Measurements from ENCODE around the gene KAZN. TPM values are rescaled to one million over a fixed set of nuclear protein-coding genes. Genes with fewer than 3 reads are reported as not detected.

Gene KAZN
- total and polyA plus RNA-seq, 4 experiments from 2014 or later = 0.08 to 0.47 TPM; not detected in 2

GRCh38 chr1:14955976-14956375 lies 357.5 kb downstream of the KAZN start:
- Mint-ChIP-seq H3K36me3 (no peaks in the 10 kb centered on the region), H3K4me3 (no peak overlapping the region), H3K4me1 (no peaks in the 10 kb centered on the region), H3K27me3 (peaks cover 0 to 5% of the 10 kb centered on the region in 2 donors), H3K9me3 (peaks cover 0 to 2% (median 0%) of the 10 kb centered on the region in 8 donors), H3K27ac (no peak overlapping the region)
- no peak overlapping the region for H3K4me3 ChIP-seq (ENCODE audit: low read length in 2 of 2)
- intact Hi-C loops (cut with micrococcal nuclease) = no loop called here
- ChIA-PET CTCF (ENCODE audit: partially characterized antibody) (no interaction called here), POLR2A (ENCODE audit: partially characterized antibody) (no interaction called here)
- no peaks in the 10 kb centered on the region for H3K36me3 ChIP-seq (ENCODE audit: insufficient read depth, low read length)
- no peak overlapping the region for H3K27ac ChIP-seq (ENCODE audit: low read depth, low read length)
- H3K4me1 ChIP-seq (ENCODE audit: insufficient read depth, low read length) = no peaks in the 10 kb centered on the region
- no peaks in the 10 kb centered on the region for H3K9me3 ChIP-seq (ENCODE audit: control insufficient read depth in 1 of 2, low read length in 2 of 2)
- no peak for DNase-seq
- no peaks in the 10 kb centered on the region for H3K27me3 ChIP-seq (ENCODE audit: insufficient read depth, low read length)

DNA sequence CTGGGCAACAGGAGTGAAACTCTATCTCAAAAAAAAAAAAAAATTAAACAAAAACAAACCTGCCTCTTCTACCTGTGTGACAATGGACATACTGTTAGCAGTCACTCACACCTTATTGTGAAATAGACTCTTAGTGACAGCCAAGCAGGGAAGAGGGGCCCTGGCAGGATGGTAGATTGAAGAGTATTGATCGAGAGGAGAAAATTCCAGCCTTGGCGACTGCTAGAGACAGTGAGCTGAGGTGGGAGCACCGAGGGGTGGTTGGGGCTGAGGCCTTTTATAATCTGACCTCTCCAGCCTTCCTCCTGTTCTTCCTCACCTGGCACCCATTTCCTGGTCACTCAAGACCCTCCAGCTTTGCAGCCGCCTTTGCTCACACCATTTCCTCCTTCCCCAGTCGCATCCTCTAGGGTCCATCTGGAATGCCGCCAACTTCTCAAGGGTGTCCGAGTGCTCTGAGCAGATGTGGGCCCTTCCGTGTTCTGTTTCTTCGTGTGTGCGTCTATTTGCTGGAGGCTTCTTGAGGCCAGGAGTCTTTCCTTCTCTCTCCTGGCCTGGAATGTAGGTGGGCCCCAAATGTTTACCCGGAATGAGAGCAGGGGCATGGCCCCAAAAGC lies 358.2 kb downstream of the KAZN start:
- Mint-ChIP-seq H3K36me3 (no peaks in the 10 kb centered on the region), H3K4me3 (no peak overlapping the region), H3K9me3 (peaks cover 0 to 2% (median 0%) of the 10 kb centered on the region in 8 donors), H3K27me3 (peaks cover 0 to 5% of the 10 kb centered on the region in 2 donors), H3K27ac (no peak overlapping the region), H3K4me1 (no peaks in the 10 kb centered on the region)
- Histone ChIP-seq H3K36me3 (ENCODE audit: insufficient read depth, low read length) (no peaks in the 10 kb centered on the region), H3K27me3 (ENCODE audit: insufficient read depth, low read length) (no peaks in the 10 kb centered on the region), H3K27ac (ENCODE audit: low read depth, low read length) (no peak overlapping the region), H3K4me3 (ENCODE audit: low read length in 2 of 2) (no peak overlapping the region), H3K4me1 (ENCODE audit: insufficient read depth, low read length) (no peaks in the 10 kb centered on the region), H3K9me3 (ENCODE audit: control insufficient read depth in 1 of 2, low read length in 2 of 2) (no peaks in the 10 kb centered on the region)
- intact Hi-C loops (cut with micrococcal nuclease) = no loop called here
- POLR2A ChIA-PET (ENCODE audit: partially characterized antibody) = no interaction called here
- no peak for DNase-seq
- CTCF ChIA-PET (ENCODE audit: partially characterized antibody) = no interaction called here

GRCh38 chr1:14957375-14958098 lies 359.1 kb downstream of the KAZN start:
- Histone ChIP-seq H3K27me3 (ENCODE audit: insufficient read depth, low read length) (no peaks in the 10 kb centered on the region), H3K9me3 (ENCODE audit: control insufficient read depth in 1 of 2, low read length in 2 of 2) (no peaks in the 10 kb centered on the region), H3K27ac (ENCODE audit: low read depth, low read length) (no peak overlapping the region), H3K4me1 (ENCODE audit: insufficient read depth, low read length) (no peaks in the 10 kb centered on the region), H3K4me3 (ENCODE audit: low read length in 2 of 2) (no peak overlapping the region), H3K36me3 (ENCODE audit: insufficient read depth, low read length) (no peaks in the 10 kb centered on the region)
- Mint-ChIP-seq H3K4me3 (no peak overlapping the region), H3K27me3 (peaks cover 0 to 2% of the 10 kb centered on the region in 2 donors), H3K4me1 (no peaks in the 10 kb centered on the region), H3K27ac (no peak overlapping the region), H3K9me3 (peaks cover 0 to 2% (median 0%) of the 10 kb centered on the region in 8 donors), H3K36me3 (no peaks in the 10 kb centered on the region)
- CTCF ChIA-PET (ENCODE audit: partially characterized antibody) = no interaction called here
- intact Hi-C loops (cut with micrococcal nuclease) = no loop called here
- no peak for DNase-seq
- POLR2A ChIA-PET (ENCODE audit: partially characterized antibody) = no interaction called here

- no peaks in the 10 kb centered on the region for H3K9me3 ChIP-seq (ENCODE audit: control insufficient read depth in 1 of 2, low read length in 2 of 2)
- intact Hi-C loops (cut with micrococcal nuclease) = no loop called here
- H3K27me3 Mint-ChIP-seq = no peaks in the 10 kb centered on the region
- H3K27ac ChIP-seq (ENCODE audit: low read depth, low read length) = no peak overlapping the region
- H3K36me3 Mint-ChIP-seq = no peaks in the 10 kb centered on the region
- no peaks in the 10 kb centered on the region for H3K36me3 ChIP-seq (ENCODE audit: insufficient read depth, low read length)
- DNase-seq = no peak
- H3K27me3 ChIP-seq (ENCODE audit: insufficient read depth, low read length) = no peaks in the 10 kb centered on the region
- CTCF ChIA-PET (ENCODE audit: partially characterized antibody) = no interaction called here
- H3K9me3 Mint-ChIP-seq = peaks cover 0 to 2% (median 0%) of the 10 kb centered on the region in 8 donors
- POLR2A ChIA-PET (ENCODE audit: partially characterized antibody) = no interaction called here
- no peaks in the 10 kb centered on the region for H3K4me1 ChIP-seq (ENCODE audit: insufficient read depth, low read length)
- no peak overlapping the region for H3K27ac Mint-ChIP-seq
- no peaks in the 10 kb centered on the region for H3K4me1 Mint-ChIP-seq
- H3K4me3 Mint-ChIP-seq = no peak overlapping the region
- no peak overlapping the region for H3K4me3 ChIP-seq (ENCODE audit: low read length in 2 of 2)
These were observed 360.0 kb downstream of the KAZN start for GRCh38 chr1:14958249-14959058.

- CTCF ChIA-PET (ENCODE audit: partially characterized antibody) = no interaction called here
- no peak overlapping the region for H3K27ac Mint-ChIP-seq
These were observed 360.7 kb downstream of the KAZN start for GRCh38 chr1:14959059-14959694.

DNA sequence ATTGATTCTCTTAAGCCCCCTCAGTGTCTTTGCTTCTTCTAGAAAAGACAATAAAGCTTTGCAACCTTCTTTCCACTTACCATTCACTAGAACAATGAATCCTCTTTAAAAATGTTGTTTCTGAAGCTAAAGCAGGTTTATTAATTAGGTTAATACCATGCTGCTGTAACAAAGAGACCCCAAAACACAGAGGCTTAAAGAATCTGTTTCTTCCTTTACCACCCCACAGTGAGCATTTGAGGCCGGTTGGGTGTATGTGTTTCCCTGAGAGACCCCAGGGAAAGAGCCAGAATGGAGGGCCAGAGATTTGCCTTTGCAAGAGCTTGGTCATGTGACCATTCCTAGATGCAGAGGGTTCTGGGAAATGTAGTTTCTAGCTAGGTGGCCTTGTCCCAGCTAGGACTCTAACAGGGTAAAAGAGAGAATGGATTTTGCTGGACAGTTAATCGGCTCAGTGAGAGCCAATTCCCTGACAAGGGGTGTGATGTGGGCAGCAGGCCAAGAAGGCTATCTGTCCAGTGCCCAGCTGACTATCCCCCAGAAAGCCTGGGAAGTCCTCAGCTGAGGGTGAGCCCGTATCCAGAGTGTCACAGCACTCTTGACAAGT lies 363.3 kb downstream of the KAZN start:
- no peak for DNase-seq
- Mint-ChIP-seq H3K27me3 (no peaks in the 10 kb centered on the region), H3K9me3 (peaks cover 0 to 4% (median 0%) of the 10 kb centered on the region in 8 donors), H3K4me3 (no peak overlapping the region), H3K27ac (no peak overlapping the region), H3K36me3 (no peaks in the 10 kb centered on the region), H3K4me1 (no peaks in the 10 kb centered on the region)
- Histone ChIP-seq H3K36me3 (ENCODE audit: insufficient read depth, low read length) (no peaks in the 10 kb centered on the region), H3K4me1 (ENCODE audit: insufficient read depth, low read length) (no peaks in the 10 kb centered on the region), H3K9me3 (ENCODE audit: control insufficient read depth in 1 of 2, low read length in 2 of 2) (no peaks in the 10 kb centered on the region), H3K4me3 (ENCODE audit: low read length in 2 of 2) (no peak overlapping the region), H3K27ac (ENCODE audit: low read depth, low read length) (no peak overlapping the region), H3K27me3 (ENCODE audit: insufficient read depth, low read length) (no peaks in the 10 kb centered on the region)
- intact Hi-C loops (cut with micrococcal nuclease) = no loop called here
- ChIA-PET POLR2A (ENCODE audit: partially characterized antibody) (no interaction called here), CTCF (ENCODE audit: partially characterized antibody) (no interaction called here)

More at GRCh38 chr1:14959059-14959694, 360.7 kb downstream of the KAZN start:
- no peak overlapping the region for H3K4me3 ChIP-seq (ENCODE audit: low read length in 2 of 2)
- POLR2A ChIA-PET (ENCODE audit: partially characterized antibody) = no interaction called here
- Mint-ChIP-seq H3K27me3 (no peaks in the 10 kb centered on the region), H3K4me1 (no peaks in the 10 kb centered on the region), H3K36me3 (no peaks in the 10 kb centered on the region), H3K4me3 (no peak overlapping the region), H3K9me3 (peaks cover 0 to 4% (median 0%) of the 10 kb centered on the region in 8 donors)
- no peaks in the 10 kb centered on the region for H3K36me3 ChIP-seq (ENCODE audit: insufficient read depth, low read length)
- no peak for DNase-seq
- H3K27ac ChIP-seq (ENCODE audit: low read depth, low read length) = no peak overlapping the region
- H3K27me3 ChIP-seq (ENCODE audit: insufficient read depth, low read length) = no peaks in the 10 kb centered on the region
- intact Hi-C loops (cut with micrococcal nuclease) = no loop called here
- H3K9me3 ChIP-seq (ENCODE audit: control insufficient read depth in 1 of 2, low read length in 2 of 2) = no peaks in the 10 kb centered on the region
- H3K4me1 ChIP-seq (ENCODE audit: insufficient read depth, low read length) = no peaks in the 10 kb centered on the region

- Mint-ChIP-seq H3K27me3 (peaks cover 0 to 1% of the 10 kb centered on the region in 2 donors), H3K4me3 (no peak overlapping the region), H3K9me3 (peaks cover 0 to 4% (median 0%) of the 10 kb centered on the region in 8 donors), H3K36me3 (no peaks in the 10 kb centered on the region), H3K4me1 (no peaks in the 10 kb centered on the region), H3K27ac (no peak overlapping the region)
- intact Hi-C loops (cut with micrococcal nuclease) = no loop called here
- DNase-seq = no peak
- POLR2A ChIA-PET (ENCODE audit: partially characterized antibody) = no interaction called here
- no peaks in the 10 kb centered on the region for H3K9me3 ChIP-seq (ENCODE audit: control insufficient read depth in 1 of 2, low read length in 2 of 2)
- H3K36me3 ChIP-seq (ENCODE audit: insufficient read depth, low read length) = no peaks in the 10 kb centered on the region
- no peaks in the 10 kb centered on the region for H3K4me1 ChIP-seq (ENCODE audit: insufficient read depth, low read length)
- H3K27me3 ChIP-seq (ENCODE audit: insufficient read depth, low read length) = no peaks in the 10 kb centered on the region
- H3K27ac ChIP-seq (ENCODE audit: low read depth, low read length) = no peak overlapping the region
- CTCF ChIA-PET (ENCODE audit: partially characterized antibody) = no interaction called here
- H3K4me3 ChIP-seq (ENCODE audit: low read length in 2 of 2) = no peak overlapping the region
These were observed 363.9 kb downstream of the KAZN start for GRCh38 chr1:14962407-14962806.
